NCI-H1417 (cell line): ENCODE data around the gene FAM200C.
A peak's percentile ranks its signal among the peaks of the same experiment; 100 is the strongest.
"Not testable (repeated sequence)": the region's sequence is repeated elsewhere in the genome, so short reads cannot be mapped to it uniquely, and the experiment has no call there.

Source experiments
- DNase-seq, 3 experiments: peaks; one replicate each; lab custom pipeline; 2025; lab: John Stamatoyannopoulos, UW

The FAM200C gene

GRCh38 chr5:160399402-160400353, at the start of gene FAM200C:
Gene FAM200C, minus strand, starts transcription at chr5:160400054. Its CDS starts 4,564 bp downstream, at chr5:160395490.
- DNase-seq: peak; percentile 87 to 94 (median 90)

- DNase-seq: no peak
These were observed 49.6 kb upstream of the FAM200C start for GRCh38 chr5:160449458-160449857.

GRCh38 chr5:160448886-160449285, 49.0 kb upstream of the FAM200C start:
- no peak for DNase-seq

- DNase-seq: no peak
These were observed 45.9 kb upstream of the FAM200C start for GRCh38 chr5:160445751-160446150.

- no peak for DNase-seq
These were observed 45.3 kb upstream of the FAM200C start for GRCh38 chr5:160445132-160445531.

GRCh38 chr5:160444407-160444806, 44.6 kb upstream of the FAM200C start:
- DNase-seq: no peak

- DNase-seq: no peak
These were observed 43.1 kb upstream of the FAM200C start for GRCh38 chr5:160442824-160443431.

GRCh38 chr5:160441311-160441781, 41.5 kb upstream of the FAM200C start:
- DNase-seq: no peak

- peak; percentile 77 to 86 (median 79) for DNase-seq
These were observed 39.3 kb upstream of the FAM200C start for GRCh38 chr5:160439205-160439600.

- DNase-seq: peak; percentile 72 to 86 (median 77)
These were observed 38.7 kb upstream of the FAM200C start for GRCh38 chr5:160438316-160439204.

- no peak for DNase-seq
These were observed 37.4 kb upstream of the FAM200C start for GRCh38 chr5:160437271-160437670.

GRCh38 chr5:160436661-160437060, 36.8 kb upstream of the FAM200C start:
- DNase-seq: not testable (repeated sequence)

- no peak for DNase-seq
These were observed 36.2 kb upstream of the FAM200C start for GRCh38 chr5:160436017-160436416.

- DNase-seq: no peak
These were observed 35.7 kb upstream of the FAM200C start for GRCh38 chr5:160435532-160435931.

- peak; percentile 78 to 95 (median 86) for DNase-seq
These were observed 34.2 kb upstream of the FAM200C start for GRCh38 chr5:160434022-160434531.

GRCh38 chr5:160432787-160433186, 32.9 kb upstream of the FAM200C start:
- DNase-seq: no peak

GRCh38 chr5:160432196-160432595, 32.3 kb upstream of the FAM200C start:
- DNase-seq: no peak

- DNase-seq: peak in 1 of 3 experiments; percentile 86
These were observed 27.8 kb upstream of the FAM200C start for GRCh38 chr5:160427607-160428006.

- DNase-seq: peak; percentile 18 to 86 (median 76)
These were observed 23.2 kb upstream of the FAM200C start for GRCh38 chr5:160423099-160423498.

- DNase-seq: peak; percentile 92 to 98 (median 96)
These were observed 21.9 kb upstream of the FAM200C start, which contains the start of gene PTTG1 for GRCh38 chr5:160421625-160422258. Gene PTTG1, plus strand, starts transcription at chr5:160421855. Its CDS starts 458 bp downstream, at chr5:160422313.

GRCh38 chr5:160420331-160420610, 20.4 kb upstream of the FAM200C start:
- DNase-seq: no peak
